ENCODE measurements around the gene MMP21.
A peak's percentile ranks its signal among the peaks of the same experiment; 100 is the strongest.

Gene MMP21

DNA sequence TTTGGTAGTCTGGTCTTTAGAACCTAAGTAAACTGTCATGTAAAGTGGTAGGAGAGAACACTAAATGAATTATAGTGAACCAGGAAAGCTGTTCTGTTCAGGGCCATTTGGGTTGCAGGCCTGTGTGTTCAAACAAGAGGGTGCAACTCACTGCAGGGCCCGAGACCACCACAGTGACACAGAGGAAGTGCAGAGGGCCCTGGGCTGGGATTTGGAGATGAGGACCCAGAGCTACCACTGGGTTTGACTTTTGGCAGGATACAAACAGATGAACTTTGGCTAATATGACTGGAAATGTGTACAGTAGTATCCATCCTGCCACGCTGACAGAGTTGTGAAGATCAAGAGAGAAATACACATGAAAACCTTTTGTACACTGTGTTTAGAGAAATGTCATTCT, 9.8 kb downstream of the MMP21 start:
- DNase-seq (ENCODE audit: low read depth in 2 of 2), result no peak

DNA sequence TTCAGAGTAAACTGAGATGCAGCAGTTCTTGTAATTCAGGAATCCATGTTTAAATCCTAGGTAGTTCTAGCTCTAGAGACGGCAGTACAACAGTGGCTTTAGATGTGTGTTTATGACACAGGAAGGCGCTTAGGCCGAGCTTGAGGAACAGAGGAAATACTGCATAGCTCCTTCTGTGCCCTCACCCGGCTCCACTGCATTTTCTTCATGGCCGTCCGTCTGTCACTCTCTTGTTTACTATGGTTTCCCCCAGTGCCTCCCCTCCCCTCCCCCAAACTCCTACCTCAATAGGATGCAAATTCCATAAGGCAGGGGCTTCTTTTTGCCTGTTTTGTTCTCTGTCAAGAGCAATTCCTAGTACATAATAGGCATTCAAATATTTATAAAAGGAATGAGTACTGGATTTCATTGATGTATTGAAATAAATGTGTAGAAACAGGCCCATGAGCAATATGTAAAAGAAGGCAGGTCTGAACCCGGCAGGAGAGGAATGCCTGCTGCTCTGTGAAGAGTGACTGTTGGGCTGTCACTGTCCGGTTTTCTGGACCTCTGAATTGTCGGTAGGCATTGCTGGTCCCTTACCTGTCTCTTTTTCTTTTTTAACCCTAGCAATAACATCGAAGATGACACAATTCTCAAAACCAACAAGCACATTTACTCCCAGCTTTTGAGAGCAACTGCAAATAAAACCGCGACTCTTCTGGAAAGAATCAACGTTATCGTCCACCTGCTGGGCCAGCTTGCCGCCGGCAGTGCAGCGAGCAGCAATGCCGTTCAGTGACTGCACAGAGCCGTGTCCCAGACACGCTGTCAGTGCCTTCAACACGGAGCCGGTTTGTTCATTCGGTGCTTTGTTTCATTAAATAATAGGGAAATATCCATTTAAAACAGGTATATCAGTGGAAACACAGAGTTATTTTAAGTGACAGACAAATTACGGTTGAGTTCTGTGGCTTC, 12.7 kb downstream of the MMP21 start:
- no peak for DNase-seq (ENCODE audit: low read depth in 2 of 2)

DNA sequence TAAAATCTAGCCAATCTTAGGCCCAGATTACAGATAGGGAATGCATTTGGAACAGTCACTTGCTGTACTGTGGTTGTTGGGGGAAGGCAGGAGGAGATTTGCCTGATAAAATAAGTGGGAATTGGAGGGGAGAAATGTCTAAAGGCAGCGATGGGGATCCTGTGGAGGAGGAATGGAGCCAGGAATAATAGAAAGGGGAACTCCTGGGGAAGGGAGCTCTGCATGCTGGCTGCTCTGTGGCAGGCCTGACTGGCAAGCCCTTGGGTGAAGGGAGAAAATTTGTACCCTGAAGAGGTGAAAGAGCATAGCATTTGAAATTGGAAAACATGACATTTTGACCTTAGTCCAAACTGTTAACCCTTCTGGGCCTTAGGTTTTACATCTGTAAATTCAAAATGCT, 13.7 kb downstream of the MMP21 start:
- DNase-seq (ENCODE audit: low read depth in 2 of 2), result no peak

DNA sequence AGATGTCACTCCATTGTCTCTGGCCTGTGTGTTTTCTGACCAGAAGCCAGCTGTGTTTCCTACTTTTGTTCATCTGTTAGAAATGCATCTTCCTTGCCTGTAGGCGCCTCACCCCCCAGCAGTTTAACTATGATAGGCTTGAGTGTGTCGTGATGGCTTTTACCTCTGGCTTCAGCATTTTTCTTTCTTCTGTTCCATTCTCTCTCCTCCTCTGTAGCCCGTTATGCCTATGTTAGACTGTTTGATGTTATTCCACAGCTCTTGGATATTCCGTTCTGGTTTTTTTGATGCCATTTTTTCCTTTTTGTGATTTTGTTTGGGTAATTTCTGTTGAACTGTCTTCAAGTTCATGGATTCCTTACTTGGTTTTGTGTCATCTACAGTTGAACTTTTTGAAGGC, 17.9 kb downstream of the MMP21 start:
- no peak for DNase-seq (ENCODE audit: low read depth in 2 of 2)

DNA sequence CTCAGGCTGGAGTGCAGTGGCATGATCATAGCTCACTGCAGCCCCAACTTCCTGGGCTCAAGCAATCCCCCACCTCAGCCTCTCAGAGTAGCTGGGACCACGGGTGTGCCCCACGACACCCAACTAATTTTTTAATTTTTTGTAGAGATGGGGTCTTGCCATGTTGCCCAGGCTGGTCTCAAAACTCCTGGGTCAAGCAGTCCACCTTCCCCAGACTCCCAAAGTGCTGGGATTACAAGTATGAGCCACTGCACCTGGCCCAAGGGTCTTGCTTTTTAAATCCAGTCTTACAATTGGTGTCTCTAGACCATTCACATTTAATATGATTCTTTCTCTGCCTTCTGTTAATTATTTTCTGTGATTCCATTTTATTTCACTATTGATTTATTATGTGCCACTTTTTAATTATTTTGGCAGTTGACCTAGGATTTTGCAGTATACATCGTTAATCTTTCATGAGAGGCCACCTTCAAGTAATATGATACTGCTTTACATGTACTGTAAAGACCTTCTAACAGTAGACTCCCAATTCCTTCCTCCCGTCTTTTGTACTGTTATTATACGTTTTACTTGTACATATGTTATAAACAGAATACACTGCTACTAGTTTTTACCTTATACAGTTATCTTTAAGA, 18.7 kb downstream of the MMP21 start:
- DNase-seq (ENCODE audit: low read depth in 2 of 2), result no peak

DNA sequence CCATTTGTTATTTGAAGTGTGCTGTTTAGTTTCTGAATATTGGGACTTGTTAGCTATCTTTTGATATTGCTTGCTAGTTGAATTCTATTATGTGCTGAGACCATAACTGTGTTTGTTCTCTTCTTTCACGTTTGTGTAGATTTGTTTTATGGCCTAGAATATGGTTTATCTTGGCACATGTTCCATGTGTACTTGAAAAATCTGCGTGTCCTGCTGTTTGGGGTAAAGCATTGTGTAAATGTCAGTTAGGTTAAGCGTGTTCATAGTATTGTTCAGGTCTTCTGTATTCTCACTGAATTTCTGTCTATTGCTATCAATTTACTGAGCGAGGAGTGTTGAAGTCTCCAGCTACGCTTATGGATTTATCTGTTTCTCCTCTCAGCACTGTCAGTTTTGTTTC, 19.4 kb downstream of the MMP21 start:
- no peak for DNase-seq (ENCODE audit: low read depth in 2 of 2)

DNA sequence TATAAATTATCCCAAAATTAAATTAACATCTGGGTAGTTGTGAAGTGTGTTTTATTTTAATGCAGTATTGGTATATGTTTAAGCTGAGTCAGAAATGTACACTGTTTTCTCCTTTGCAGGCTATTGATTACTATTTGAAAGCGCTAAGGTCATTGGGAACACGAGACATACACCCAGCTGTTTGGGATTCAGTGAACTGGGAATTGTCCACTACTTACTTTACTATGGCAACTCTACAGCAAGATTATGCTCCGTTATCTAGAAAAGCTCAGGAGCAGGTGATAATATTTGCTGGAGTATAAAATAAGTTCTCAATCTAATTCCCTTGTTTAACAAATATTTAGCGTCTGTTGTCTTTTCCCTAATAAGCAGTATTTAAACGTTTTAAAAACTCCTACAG, 28.2 kb downstream of the MMP21 start:
- DNase-seq (ENCODE audit: low read depth in 2 of 2), result no peak

DNA sequence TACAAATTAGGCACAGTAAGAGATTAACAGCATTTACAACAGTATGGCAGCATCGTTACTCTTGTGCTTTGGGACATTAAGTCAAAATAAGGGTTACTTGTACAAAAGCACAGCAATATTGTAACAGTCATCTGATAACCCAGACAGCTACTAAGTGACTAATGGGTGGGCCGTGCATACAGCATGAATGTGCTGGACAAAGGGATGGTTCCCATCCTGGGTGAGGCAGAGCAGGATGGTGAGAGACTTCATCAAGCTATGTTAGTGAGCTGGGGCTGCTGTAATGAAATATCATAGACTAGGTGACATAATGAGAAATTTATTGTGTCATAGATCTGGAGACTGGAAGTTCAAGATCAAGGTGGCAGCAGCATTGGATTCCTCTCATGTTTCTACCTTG, 30.7 kb downstream of the MMP21 start:
- no peak for DNase-seq (ENCODE audit: low read depth in 2 of 2)

DNA sequence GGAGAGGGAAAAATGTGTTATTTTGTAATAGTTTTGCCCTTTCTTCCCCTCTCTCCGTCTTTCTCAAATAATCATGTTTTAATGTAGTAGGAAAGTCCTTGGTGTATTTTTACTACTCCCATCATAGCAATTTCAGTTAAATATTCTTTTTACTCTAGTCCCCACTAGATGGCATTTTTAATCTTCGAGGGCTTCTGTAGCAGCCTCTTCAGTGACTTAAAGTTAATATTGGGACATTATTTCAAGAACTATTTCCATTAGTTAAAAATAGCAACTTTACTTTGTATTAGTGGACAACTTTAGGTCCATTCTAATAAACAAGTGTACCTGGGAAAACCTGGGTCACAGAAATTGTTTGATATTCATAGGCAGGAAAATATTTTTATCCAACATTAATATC, 33.2 kb downstream of the MMP21 start:
- DNase-seq (ENCODE audit: low read depth in 2 of 2), result no peak

DNA sequence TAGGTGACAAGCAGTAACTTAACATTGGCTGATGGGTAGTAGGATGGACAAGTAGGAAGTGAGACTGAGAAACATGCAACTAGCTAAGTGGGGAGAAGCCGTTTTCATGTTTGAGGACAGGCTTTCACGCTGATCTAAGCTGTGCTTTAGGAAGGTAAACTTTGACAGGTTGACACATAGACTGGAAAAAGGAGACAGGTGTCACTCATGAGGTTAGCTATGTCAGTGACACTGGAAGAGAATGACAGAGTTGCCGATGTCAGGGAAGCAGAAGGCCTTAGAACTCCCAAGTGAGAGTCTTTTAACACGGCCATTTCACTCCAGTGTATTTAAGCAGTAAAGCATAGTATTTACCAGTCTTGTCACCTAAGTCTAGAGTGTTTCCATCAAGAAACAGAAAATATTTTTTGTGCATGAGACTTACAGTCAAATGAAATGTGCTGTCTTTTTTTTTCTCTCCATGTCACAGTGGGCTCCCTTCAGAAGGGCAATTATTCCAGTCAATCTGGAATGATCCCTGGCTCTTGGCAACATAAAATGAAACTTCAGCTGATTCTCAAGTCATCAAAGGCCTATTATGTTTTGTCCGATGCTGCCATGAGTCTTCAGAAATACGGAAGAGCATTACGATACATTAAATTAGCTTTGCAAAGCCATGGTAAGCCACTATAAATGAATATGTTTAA, 35.5 kb downstream of the MMP21 start:
- no peak for DNase-seq (ENCODE audit: low read depth in 2 of 2)

DNA sequence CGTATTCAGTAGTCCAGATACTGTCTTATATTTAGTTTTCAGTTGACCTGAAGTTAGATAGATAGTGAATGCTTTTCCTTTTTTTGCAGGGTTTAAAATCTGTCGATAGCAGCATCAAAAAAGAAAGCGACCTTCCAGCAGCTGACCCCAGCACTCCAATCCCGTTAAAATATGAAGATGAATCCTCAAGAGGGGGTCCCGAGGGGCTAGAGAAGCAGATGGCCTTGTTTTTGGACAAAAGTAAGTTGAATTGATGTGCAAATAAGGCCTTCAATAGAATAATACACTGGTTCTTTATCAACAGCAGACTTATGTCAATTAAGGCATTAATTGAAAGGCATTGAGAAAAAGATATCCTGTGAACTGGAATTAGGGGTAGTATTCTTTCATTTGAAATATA, 37.4 kb downstream of the MMP21 start:
- DNase-seq (ENCODE audit: low read depth in 2 of 2), result no peak

DNA sequence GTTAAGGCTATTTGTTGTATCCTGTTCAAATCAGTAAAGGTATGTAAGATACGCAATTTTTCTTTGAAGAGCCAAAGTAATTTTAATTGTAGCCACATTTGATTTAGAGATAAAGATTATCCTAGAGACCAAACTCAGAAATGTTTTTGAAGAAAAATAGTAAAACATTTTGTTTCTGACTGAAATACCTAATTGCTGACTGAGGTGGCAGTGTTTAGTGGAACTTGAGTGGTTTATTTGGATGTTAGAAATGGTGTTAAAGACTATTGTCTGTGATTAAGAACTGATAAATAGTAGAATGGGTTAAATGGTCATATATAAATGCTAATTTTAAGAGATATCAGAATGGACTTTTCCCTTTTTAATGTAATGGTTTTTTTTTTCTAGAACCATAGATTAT, 40.8 kb downstream of the MMP21 start:
- no peak for DNase-seq (ENCODE audit: low read depth in 2 of 2)

DNA sequence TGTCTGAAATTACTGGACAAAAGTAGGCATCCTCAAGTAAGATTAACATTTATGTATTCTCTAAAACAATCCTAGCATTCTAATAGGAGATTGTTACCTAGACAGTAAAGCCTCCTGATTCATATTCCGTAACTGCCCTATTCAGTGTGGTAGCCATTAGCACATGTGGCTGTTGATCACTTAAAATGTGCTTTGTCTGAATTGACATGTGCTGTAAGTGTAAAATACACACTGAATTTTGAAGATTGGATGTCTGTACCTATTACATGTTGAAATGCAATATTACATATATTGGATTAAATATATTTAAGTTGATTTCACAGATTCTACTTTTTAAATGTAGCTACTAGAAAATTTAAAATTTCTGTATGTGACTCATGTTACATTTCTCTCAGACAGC, 41.5 kb downstream of the MMP21 start:
- no peak for DNase-seq (ENCODE audit: low read depth in 2 of 2)

DNA sequence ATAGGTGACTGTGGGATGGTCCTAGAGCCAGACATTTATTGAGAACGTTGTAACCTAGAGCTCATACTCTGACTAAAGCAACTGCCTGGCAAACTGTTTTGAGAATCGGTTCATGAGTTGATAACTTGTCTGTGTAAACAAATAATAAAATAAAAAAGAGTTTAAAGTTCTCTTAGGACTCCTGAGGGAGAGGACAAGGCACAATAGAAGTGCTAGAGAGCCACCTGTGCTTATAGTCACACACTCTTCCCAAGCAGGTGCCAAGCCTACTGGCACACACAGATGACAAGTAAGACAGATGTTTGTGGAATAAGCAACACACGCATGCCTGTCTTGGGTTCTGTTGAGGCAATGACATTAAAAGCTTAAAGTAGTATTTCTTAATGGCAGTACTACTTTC, 48.2 kb downstream of the MMP21 start:
- no peak for DNase-seq (ENCODE audit: low read depth in 2 of 2)

DNA sequence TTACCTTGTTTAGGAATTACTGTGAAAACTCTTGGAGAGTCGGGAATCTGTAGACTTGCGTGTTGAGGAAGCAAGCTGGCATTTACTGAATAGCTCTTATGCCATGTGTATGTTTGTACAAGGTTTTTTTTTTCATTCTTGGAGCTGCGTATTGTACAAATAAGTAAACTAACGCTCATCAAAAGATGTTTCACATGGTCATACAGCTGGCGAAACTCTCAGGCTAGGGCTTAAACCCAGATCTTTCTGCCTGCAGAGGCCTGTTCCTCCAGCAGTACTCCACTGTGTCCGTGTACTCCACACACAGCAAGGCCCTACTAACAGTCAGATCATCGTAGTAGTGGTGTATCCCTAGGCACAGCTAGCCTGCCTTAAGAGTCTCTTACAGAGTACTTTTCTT, 48.7 kb downstream of the MMP21 start:
- no peak for DNase-seq (ENCODE audit: low read depth in 2 of 2)

DNA sequence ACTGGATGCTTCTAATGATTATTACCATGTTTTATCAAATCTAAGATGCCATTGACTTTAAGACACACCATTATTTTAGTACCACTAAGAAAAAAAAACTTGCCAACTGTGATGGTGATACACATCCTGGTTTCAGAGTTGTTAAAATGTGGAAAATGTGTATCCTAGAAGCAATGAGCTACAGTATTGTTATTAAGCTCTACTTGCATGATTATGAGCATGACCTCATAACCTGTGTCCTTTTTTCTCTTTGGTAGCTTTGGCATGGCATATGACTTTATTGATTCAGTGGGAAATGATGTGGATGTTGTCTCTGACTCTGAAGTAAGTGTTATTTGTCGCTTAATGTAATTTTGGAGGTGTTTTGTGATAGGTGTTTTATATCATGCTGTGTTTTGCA, 52.8 kb downstream of the MMP21 start:
- DNase-seq (ENCODE audit: low read depth in 2 of 2), result no peak

DNA sequence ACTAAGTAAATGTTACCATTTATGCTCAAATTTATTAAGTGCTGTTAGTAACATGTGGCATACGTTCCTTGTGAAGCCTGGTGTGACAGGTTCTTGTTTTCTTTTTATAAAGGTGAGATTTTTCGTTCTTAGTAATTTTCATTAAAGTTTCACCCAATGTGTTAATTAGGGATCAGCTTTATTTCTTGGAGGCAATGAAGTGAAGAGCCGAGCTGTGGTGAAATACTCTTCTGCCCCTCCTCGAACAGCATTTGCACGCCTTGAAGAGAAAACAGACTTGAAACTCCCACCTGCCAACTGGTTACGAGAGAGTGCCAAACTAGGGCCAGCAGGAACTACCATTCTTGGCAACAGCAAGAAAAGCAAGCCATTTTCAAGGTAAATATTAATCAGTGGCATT, 54.6 kb downstream of the MMP21 start:
- no peak for DNase-seq (ENCODE audit: low read depth in 2 of 2)

DNA sequence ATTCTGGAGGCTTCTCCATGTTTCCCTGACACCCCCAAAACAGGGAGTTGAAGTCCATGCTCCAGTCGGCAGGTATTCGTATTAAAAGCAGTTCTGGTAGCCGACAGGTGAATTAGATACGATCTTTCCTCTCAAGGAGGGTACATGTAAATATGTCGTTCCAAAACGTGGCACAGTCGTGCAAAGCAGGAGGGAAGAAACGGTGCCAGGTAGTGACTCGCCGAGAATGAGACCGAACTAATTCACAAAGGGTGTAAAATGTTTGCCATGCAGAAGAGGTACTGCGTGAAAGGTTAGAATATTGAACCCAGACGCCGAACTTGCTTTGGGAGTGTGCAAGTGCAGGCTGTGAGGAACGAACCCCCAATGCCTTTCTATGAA, 55.6 kb downstream of the MMP21 start:
- DNase-seq (ENCODE audit: low read depth in 2 of 2), result no peak

DNA sequence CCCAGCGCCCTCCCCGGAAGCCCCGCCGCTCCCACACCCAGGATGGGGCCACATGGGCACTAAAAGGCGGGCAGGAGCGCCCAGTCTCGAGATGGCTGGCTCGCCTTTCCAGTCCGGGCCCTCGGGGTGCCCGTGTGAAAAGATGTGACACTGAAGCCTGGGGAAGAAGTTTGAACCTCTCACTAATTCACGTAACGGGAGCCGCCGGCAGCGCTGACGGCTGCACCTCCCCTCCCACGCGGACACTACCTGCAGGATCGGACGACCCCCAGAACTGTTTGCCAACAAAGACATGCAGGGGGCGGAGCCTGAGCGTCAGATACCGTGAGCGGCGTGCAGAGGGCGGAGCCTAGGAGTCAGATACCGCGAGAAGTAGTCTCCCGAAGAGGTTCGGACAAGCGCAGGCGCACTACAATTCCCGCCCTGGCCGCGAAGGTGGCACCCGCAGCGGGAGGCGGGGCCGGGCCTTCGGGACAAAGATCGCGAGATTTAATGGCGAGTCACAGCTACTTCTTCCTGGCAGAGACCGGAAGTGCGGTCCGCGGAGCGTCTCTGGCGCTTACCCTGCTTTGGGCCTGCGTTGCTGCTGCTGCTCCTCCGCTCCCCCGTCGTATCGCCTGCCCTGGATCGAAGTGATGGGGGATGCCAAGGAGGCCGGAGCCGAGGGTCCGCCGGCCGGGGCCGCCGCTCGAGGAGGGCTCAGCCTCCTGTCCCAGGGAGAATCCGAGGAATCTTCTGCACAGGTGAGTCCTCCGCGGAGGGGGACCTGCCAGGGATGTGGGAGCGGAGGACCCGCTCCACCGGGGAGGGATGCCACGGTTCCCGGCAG, 56.2 kb downstream of the MMP21 start, which contains the start of gene EDRF1:
Gene EDRF1, plus strand, starts transcription at position 537 of the 829 bp plus-strand sequence. Its CDS starts 99 bp downstream, at position 636.
- peak; percentile 99 for DNase-seq (ENCODE audit: low read depth in 2 of 2)

All from stimulated activated CD8-positive, alpha-beta memory T cell treated with anti-CD3 and anti-CD28 coated beads, Interleukin-7, amount 100 ng/mL, for 4 hours (primary cell).